HG03442 (cell line): ENCODE data around the gene MRPS21.
A peak's percentile ranks its signal among the peaks of the same experiment; 100 is the strongest.

Experiments
- ATAC-seq: cut with Tn5 transposase; IDR thresholded peaks from one replicate; pipeline ENCODE4 v1.9.1; 2021; ENCODE audit warnings: mild to moderate bottlenecking, moderate library complexity; ENCODE audit not compliant: unreplicated experiment

Gene MRPS21

GRCh38 chr1:150293433-150294253 is at the start of gene MRPS21:
MRPS21 (plus strand) TSS chr1:150293861; CDS start chr1:150294367, 506 bp downstream.
- peak; percentile 96 for ATAC-seq

GRCh38 chr1:150249936-150250335 is 43.7 kb upstream of the MRPS21 start:
- ATAC-seq, result no peak

GRCh38 chr1:150256198-150256553 is 37.5 kb upstream of the MRPS21 start:
- no peak for ATAC-seq

- no peak for ATAC-seq
Measured at GRCh38 chr1:150256554-150257341, 36.9 kb upstream of the MRPS21 start.

GRCh38 chr1:150257624-150258585 is 35.8 kb upstream of the MRPS21 start, which contains the start of gene CA14:
CA14 (plus strand) TSS chr1:150257774; CDS start chr1:150258129, 355 bp downstream.
- ATAC-seq, result no peak

GRCh38 chr1:150259217-150259616 is 34.4 kb upstream of the MRPS21 start:
- no peak for ATAC-seq

GRCh38 chr1:150259758-150260669 is 33.6 kb upstream of the MRPS21 start:
- no peak for ATAC-seq

GRCh38 chr1:150261367-150261766 is 32.3 kb upstream of the MRPS21 start:
- ATAC-seq, result no peak

- no peak for ATAC-seq
Measured at GRCh38 chr1:150262388-150263320, 31.0 kb upstream of the MRPS21 start.

- no peak for ATAC-seq
Measured at GRCh38 chr1:150263549-150263948, 30.1 kb upstream of the MRPS21 start.

- ATAC-seq, result no peak
Measured at GRCh38 chr1:150267896-150268295, 25.8 kb upstream of the MRPS21 start.

GRCh38 chr1:150268340-150268704 is 25.3 kb upstream of the MRPS21 start:
- ATAC-seq, result no peak

- peak; percentile 89 for ATAC-seq
Measured at GRCh38 chr1:150268705-150269403, 24.8 kb upstream of the MRPS21 start, which contains the start of gene APH1A. APH1A (minus strand) TSS chr1:150269016; CDS start chr1:150268810, 206 bp downstream.

GRCh38 chr1:150269451-150269850 is 24.2 kb upstream of the MRPS21 start:
- ATAC-seq, result no peak

- ATAC-seq, result no peak
Measured at GRCh38 chr1:150271291-150271959, 22.2 kb upstream of the MRPS21 start.

GRCh38 chr1:150273311-150273710 is 20.4 kb upstream of the MRPS21 start:
- no peak for ATAC-seq

GRCh38 chr1:150280138-150280707 is 13.4 kb upstream of the MRPS21 start:
- no peak for ATAC-seq
